ENCODE results near the gene SLC24A1.

SLC24A1 gene

DNA sequence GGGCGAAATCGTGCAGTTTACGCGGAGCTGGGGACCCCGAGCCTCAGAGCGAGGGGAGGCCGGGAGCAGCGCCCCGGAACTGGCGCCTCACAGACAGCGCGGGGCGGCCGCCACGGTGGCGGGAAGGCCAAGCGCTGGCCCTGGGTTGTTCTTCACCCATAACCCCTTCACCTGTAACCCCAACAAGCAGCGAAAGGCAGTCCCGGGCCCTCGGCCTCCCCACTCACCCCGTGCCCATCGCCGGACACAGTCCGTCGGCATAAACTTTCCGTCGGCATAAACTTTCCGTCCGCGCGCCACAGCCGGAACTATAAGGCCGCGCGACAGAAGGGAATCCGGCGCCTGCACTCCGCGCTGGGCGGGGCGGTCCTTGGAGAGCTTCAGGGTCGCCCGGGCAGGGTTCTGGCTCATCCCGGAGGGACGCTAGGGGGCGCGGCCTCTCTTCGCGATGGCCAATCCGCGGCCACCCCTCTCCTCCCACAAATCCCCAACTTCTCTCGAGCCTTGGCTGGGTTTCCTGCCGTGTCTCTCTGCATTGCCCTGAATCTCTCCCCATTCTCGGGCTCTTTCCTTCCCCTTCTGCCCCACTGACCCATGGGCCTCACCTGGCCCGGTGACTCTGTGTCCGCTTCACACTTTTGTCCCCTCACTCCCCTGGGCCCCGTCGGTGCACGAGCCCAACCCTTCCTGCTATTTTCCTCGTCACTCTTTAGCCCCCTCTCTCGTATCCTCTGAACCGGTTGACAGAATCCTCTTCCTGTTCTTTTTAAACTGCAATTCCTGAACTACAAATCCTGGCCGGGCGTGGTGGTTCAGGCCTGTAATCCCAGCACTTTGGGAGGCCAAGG lies 10.6 kb upstream of the SLC24A1 start, which contains the start of gene INTS14:
INTS14 (minus strand) TSS at position 261 of the 848 bp plus-strand sequence. CDS start 3,751 bp downstream, outside the sequence.
- H3K9me3 ChIP-seq (ENCODE audit: insufficient read depth, low read length, severe bottlenecking) = no peaks in the 10 kb centered on the region
- TF ChIP-seq, protein P1, sequence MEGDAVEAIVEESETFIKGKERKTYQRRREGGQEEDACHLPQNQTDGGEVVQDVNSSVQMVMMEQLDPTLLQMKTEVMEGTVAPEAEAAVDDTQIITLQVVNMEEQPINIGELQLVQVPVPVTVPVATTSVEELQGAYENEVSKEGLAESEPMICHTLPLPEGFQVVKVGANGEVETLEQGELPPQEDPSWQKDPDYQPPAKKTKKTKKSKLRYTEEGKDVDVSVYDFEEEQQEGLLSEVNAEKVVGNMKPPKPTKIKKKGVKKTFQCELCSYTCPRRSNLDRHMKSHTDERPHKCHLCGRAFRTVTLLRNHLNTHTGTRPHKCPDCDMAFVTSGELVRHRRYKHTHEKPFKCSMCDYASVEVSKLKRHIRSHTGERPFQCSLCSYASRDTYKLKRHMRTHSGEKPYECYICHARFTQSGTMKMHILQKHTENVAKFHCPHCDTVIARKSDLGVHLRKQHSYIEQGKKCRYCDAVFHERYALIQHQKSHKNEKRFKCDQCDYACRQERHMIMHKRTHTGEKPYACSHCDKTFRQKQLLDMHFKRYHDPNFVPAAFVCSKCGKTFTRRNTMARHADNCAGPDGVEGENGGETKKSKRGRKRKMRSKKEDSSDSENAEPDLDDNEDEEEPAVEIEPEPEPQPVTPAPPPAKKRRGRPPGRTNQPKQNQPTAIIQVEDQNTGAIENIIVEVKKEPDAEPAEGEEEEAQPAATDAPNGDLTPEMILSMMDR (IDR thresholded peaks at IDR 0.05; ENCODE audit: borderline replicate concordance, extremely low read depth, low read length, poor library complexity, severe bottlenecking) = peak; percentile 68
- no peak for TF ChIP-seq EZH2 (IDR thresholded peaks at IDR 0.05; ENCODE audit: borderline replicate concordance, low read depth, low read length, severe bottlenecking)
- ATAC-seq (ENCODE audit: insufficient read depth, low read depth) (peak; percentile 98), DNase-seq (peak; percentile 96)
- H4K20me1 ChIP-seq (ENCODE audit: insufficient read depth, low read length) = no peaks in the 10 kb centered on the region
- H3K79me2 ChIP-seq (ENCODE audit: insufficient read depth, low read length) = peaks cover 58% of the 10 kb centered on the region
- peak within 1 kb of the TSS; percentile 93 for H2AFZ ChIP-seq (ENCODE audit: low read depth, low read length)
- H3K4me3 ChIP-seq (ENCODE audit: low read depth in 1 of 2, low read length in 2 of 2) = peak within 1 kb of the TSS; percentile 78 to 98
- peak within 1 kb of the TSS; percentile 96 for H3K9ac ChIP-seq (ENCODE audit: low read depth, low read length)
- H3K4me1 ChIP-seq (ENCODE audit: insufficient read depth, low read length) = peaks cover 40% of the 10 kb centered on the region
- H3K4me2 ChIP-seq (ENCODE audit: insufficient read depth, low read length) = peak within 1 kb of the TSS; percentile 83
- no peaks in the 10 kb centered on the region for H3K27me3 ChIP-seq (ENCODE audit: insufficient read depth, low read length, poor library complexity)
- H3K36me3 ChIP-seq (ENCODE audit: insufficient read depth, low read length) = peaks cover 11% of the 10 kb centered on the region; the same call in 1 of the 2 replicates
- H3K27ac ChIP-seq (ENCODE audit: low read length) = peak within 1 kb of the TSS; percentile 92

DNA sequence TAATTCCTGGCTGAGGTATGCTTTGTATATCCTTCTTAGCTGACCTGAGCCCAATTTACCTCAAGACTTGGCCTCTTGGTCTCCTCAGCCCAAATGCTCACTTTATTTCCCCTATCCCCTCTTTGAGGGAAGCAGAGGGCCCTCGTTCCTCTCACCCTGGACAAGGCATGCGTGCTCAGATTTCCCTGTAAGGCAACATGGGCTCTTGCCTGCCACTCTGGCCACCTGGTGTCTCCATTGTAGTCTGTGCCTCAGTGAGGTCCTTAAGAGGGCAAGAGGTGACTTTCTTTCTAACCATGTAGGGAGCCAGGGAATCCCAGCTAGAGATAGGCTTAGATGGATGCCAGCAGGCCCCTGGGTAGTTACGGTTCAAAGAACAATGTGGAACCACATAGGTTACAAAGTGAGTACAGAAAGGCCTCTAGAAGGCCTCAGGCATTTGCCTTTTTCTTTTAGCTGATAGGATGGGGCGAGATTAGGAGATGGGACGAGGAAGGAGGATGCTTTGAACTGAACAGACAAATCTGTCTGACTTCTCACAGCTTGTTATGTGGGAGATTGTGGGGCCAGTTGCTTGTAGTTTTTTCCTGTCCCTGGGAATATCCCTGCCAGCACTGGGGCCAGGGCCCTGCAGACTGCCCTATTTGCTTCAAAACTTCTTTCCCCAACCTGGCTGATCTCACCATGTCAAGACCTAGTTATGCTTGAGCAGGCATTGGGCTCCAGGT lies 9.7 kb upstream of the SLC24A1 start:
- Histone ChIP-seq H3K9me3 (ENCODE audit: insufficient read depth, low read length, severe bottlenecking) (no peaks in the 10 kb centered on the region), H3K79me2 (ENCODE audit: insufficient read depth, low read length) (peaks cover 49% of the 10 kb centered on the region), H3K4me3 (ENCODE audit: low read depth in 1 of 2, low read length in 2 of 2) (peak overlapping the region; percentile 78 to 98; a peak in 3 of 4 replicates), H3K4me1 (ENCODE audit: insufficient read depth, low read length) (peaks cover 40% of the 10 kb centered on the region), H2AFZ (ENCODE audit: low read depth, low read length) (peak overlapping the region; percentile 93), H3K27me3 (ENCODE audit: insufficient read depth, low read length, poor library complexity) (no peaks in the 10 kb centered on the region), H3K4me2 (ENCODE audit: insufficient read depth, low read length) (peak overlapping the region; percentile 83), H3K9ac (ENCODE audit: low read depth, low read length) (peak overlapping the region; percentile 96), H3K27ac (ENCODE audit: low read length) (peak overlapping the region; percentile 92), H4K20me1 (ENCODE audit: insufficient read depth, low read length) (no peaks in the 10 kb centered on the region), H3K36me3 (ENCODE audit: insufficient read depth, low read length) (peaks cover 4% of the 10 kb centered on the region; the same call in 1 of the 2 replicates)
- DNase-seq = no peak
- no peak for TF ChIP-seq EZH2 (IDR thresholded peaks at IDR 0.05; ENCODE audit: borderline replicate concordance, low read depth, low read length, severe bottlenecking)
- TF ChIP-seq, protein P1 (IDR thresholded peaks at IDR 0.05; ENCODE audit: borderline replicate concordance, extremely low read depth, low read length, poor library complexity, severe bottlenecking) = no peak
- ATAC-seq (ENCODE audit: insufficient read depth, low read depth) = no peak

DNA sequence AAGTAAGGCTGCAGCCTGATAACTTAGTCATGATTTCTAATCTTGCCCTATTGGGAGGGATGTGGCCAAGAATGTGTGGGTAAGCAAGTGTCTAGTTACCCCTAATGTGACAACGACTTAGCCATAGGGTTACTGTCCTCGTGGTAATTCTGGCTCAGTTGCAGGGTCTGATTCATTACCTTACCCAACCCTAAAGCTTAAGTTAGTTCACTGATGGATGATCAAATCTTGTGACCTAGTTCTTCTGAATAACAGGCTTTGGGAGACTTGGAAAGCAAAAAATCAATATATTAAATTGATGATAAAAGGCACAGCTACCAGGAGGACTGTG lies 9.2 kb upstream of the SLC24A1 start:
- peak overlapping the region; percentile 83 for H3K4me2 ChIP-seq (ENCODE audit: insufficient read depth, low read length)
- H3K4me1 ChIP-seq (ENCODE audit: insufficient read depth, low read length) = peaks cover 40% of the 10 kb centered on the region
- no peaks in the 10 kb centered on the region for H3K27me3 ChIP-seq (ENCODE audit: insufficient read depth, low read length, poor library complexity)
- peak overlapping the region in 1 of 2 experiments; percentile 78; a peak in 1 of 4 replicates for H3K4me3 ChIP-seq (ENCODE audit: low read depth in 1 of 2, low read length in 2 of 2)
- no peaks in the 10 kb centered on the region for H4K20me1 ChIP-seq (ENCODE audit: insufficient read depth, low read length)
- H3K79me2 ChIP-seq (ENCODE audit: insufficient read depth, low read length) = peaks cover 44% of the 10 kb centered on the region
- H3K36me3 ChIP-seq (ENCODE audit: insufficient read depth, low read length) = no peaks in the 10 kb centered on the region
- ATAC-seq (ENCODE audit: insufficient read depth, low read depth) (no peak), DNase-seq (no peak)
- TF ChIP-seq, protein P1 (IDR thresholded peaks at IDR 0.05; ENCODE audit: borderline replicate concordance, extremely low read depth, low read length, poor library complexity, severe bottlenecking) = no peak
- TF ChIP-seq EZH2 (IDR thresholded peaks at IDR 0.05; ENCODE audit: borderline replicate concordance, low read depth, low read length, severe bottlenecking) = no peak
- H3K9me3 ChIP-seq (ENCODE audit: insufficient read depth, low read length, severe bottlenecking) = no peaks in the 10 kb centered on the region
- peak overlapping the region; percentile 96; the same call in 1 of the 2 replicates for H3K9ac ChIP-seq (ENCODE audit: low read depth, low read length)
- H3K27ac ChIP-seq (ENCODE audit: low read length) = no peak overlapping the region; the same call in 1 of the 2 replicates
- H2AFZ ChIP-seq (ENCODE audit: low read depth, low read length) = no peak overlapping the region

Measured in DND-41 (cell line).